Endodermal cell (in vitro differentiated cells): Measurements from ENCODE around the gene TNNT2. TPM values are rescaled to one million over a fixed set of nuclear protein-coding genes. Genes with fewer than 3 reads are reported as not detected.

Source experiments
- DNase-seq: peaks from one replicate; pipeline ENCODE4 v3.0.0-alpha.2; 2017
- H3K27ac ChIP-seq: 2 replicates; pipeline ENCODE4 v1.5.1; 2013; ENCODE audit warnings: mild to moderate bottlenecking, low read depth, low read length, moderate library complexity
- H3K27me3 ChIP-seq: 2 replicates; pipeline ENCODE4 v1.6.1; 2013; ENCODE audit warnings: mild to moderate bottlenecking, low read length, moderate library complexity; ENCODE audit not compliant: insufficient read depth, control insufficient read depth, poor library complexity, severe bottlenecking
- H3K36me3 ChIP-seq: 2 replicates; pipeline ENCODE4 v1.7.0; 2013; ENCODE audit warnings: mild to moderate bottlenecking, low read length, moderate library complexity; ENCODE audit not compliant: control insufficient read depth, insufficient read depth
- H3K4me1 ChIP-seq: one replicate; pipeline ENCODE4 v1.7.0; 2013; ENCODE audit warnings: low read length; ENCODE audit not compliant: control insufficient read depth, insufficient read depth
- H3K4me3 ChIP-seq: 2 replicates; pipeline ENCODE4 v1.5.1; 2013; ENCODE audit warnings: mild to moderate bottlenecking, low read length, moderate library complexity
- H3K9ac ChIP-seq: 2 replicates; pipeline ENCODE4 v1.6.1; 2013; ENCODE audit warnings: mild to moderate bottlenecking, low read length, moderate library complexity; ENCODE audit not compliant: poor library complexity, severe bottlenecking; ENCODE audit errors: extremely low read depth
- H3K9me3 ChIP-seq: 2 replicates; pipeline ENCODE4 v1.6.1; 2013; ENCODE audit warnings: mild to moderate bottlenecking, low read length, moderate library complexity; ENCODE audit not compliant: control insufficient read depth
- H3K27ac Mint-ChIP-seq: 2 replicates; pipeline ENCODE4 v1.8.0; 2020; ENCODE audit warnings: mixed read lengths
- H3K27me3 Mint-ChIP-seq: 2 replicates; pipeline ENCODE4 v1.8.0; 2021; ENCODE audit warnings: mild to moderate bottlenecking, mixed read lengths; ENCODE audit not compliant: insufficient read depth
- H3K36me3 Mint-ChIP-seq: 2 replicates; pipeline ENCODE4 v1.8.0; 2020; ENCODE audit warnings: low read depth, mixed read lengths
- H3K4me1 Mint-ChIP-seq: 2 replicates; pipeline ENCODE4 v1.8.0; 2020; ENCODE audit warnings: mixed read lengths
- H3K4me3 Mint-ChIP-seq: 2 replicates; pipeline ENCODE4 v1.8.0; 2020; ENCODE audit warnings: mild to moderate bottlenecking, moderate library complexity, mixed read lengths
- H3K9me3 Mint-ChIP-seq: 2 replicates; pipeline ENCODE4 v1.8.0; 2020; ENCODE audit warnings: mild to moderate bottlenecking, mixed read lengths
- WGBS, 2 experiments: methylation state at CpG; one replicate each; pipeline versions ENCODE4 v1.1.5 to v1.1.7; 2013; ENCODE audit warnings: missing lambda C conversion rate in 2 of 2, mixed read lengths in 1 of 2; ENCODE audit not compliant: insufficient coverage in 1 of 2, insufficient read length in 1 of 2; 5-methylcytosine and 5-hydroxymethylcytosine counted together
- total RNA-seq, 2 donors: library from RNA; stranded (reverse); fragmentation: NEBNext Ultra II Directional in 1 of 2; extraction: Animal tissue kit (Norgen Biotek cat#: 25700) in 1 of 2; gene quantifications; 2 replicates in 1 of 2; 3 replicates in 1 of 2; pipeline ENCODE4 v1.2.1, GENCODE V29; 2021
- TF ChIP-seq, protein P1 (sequence below): fragments of 200-600 bp; sonication (generic); conservative IDR thresholded peaks from 2 replicates; pipeline ENCODE4 v1.5.0; 2021; ENCODE audit warnings: antibody characterized with exemption, mild to moderate bottlenecking

Gene TNNT2
- total RNA-seq, 2 donors from 2014 or later = 0.35 to 0.88 TPM

DNA sequence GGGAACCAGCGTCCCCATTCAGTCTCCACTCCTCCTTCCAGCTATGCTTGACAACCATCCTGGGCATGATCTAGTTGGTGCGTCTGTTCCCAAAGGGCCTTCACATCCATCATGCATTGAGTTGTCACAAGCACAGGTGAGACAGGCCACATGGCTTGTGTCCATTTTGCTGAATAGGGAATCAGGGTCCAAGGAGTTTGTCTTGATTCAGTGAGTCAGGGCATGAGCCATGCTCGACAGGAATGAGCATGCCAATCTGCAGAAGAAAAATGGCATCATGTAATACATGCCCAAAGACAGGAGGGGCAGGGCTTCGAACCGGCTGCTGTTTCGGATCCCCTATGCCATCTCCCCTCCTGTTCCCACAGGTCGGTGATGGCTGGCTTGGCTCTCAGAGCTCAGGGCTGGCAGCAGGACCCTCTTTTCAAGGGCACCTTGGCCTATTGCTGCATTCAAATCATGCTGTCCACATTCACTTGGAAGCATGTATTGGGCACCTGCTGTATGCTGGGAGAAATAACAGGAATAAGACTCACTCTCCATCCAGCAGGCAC is 49.7 kb downstream of the TNNT2 start:
- Histone ChIP-seq H3K27me3 (no peaks in the 10 kb centered on the region), H3K36me3 (no peaks in the 10 kb centered on the region), H3K4me1 (peaks cover 15% of the 10 kb centered on the region), H3K9ac (no peak overlapping the region), H3K4me3 (no peak overlapping the region), H3K27ac (no peak overlapping the region), H3K9me3 (no peaks in the 10 kb centered on the region)
- Mint-ChIP-seq H3K36me3 (no peaks in the 10 kb centered on the region), H3K9me3 (no peaks in the 10 kb centered on the region), H3K4me1 (peaks cover 7% of the 10 kb centered on the region), H3K27me3 (peaks cover 12% of the 10 kb centered on the region), H3K27ac (no peak overlapping the region), H3K4me3 (no peak overlapping the region)
- DNase-seq = no peak
- TF ChIP-seq, protein P1, sequence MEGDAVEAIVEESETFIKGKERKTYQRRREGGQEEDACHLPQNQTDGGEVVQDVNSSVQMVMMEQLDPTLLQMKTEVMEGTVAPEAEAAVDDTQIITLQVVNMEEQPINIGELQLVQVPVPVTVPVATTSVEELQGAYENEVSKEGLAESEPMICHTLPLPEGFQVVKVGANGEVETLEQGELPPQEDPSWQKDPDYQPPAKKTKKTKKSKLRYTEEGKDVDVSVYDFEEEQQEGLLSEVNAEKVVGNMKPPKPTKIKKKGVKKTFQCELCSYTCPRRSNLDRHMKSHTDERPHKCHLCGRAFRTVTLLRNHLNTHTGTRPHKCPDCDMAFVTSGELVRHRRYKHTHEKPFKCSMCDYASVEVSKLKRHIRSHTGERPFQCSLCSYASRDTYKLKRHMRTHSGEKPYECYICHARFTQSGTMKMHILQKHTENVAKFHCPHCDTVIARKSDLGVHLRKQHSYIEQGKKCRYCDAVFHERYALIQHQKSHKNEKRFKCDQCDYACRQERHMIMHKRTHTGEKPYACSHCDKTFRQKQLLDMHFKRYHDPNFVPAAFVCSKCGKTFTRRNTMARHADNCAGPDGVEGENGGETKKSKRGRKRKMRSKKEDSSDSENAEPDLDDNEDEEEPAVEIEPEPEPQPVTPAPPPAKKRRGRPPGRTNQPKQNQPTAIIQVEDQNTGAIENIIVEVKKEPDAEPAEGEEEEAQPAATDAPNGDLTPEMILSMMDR = no peak
- 94 to 100% methylated on average over 4 to 7 of the region's 7 CpGs for WGBS, 2 experiments

DNA sequence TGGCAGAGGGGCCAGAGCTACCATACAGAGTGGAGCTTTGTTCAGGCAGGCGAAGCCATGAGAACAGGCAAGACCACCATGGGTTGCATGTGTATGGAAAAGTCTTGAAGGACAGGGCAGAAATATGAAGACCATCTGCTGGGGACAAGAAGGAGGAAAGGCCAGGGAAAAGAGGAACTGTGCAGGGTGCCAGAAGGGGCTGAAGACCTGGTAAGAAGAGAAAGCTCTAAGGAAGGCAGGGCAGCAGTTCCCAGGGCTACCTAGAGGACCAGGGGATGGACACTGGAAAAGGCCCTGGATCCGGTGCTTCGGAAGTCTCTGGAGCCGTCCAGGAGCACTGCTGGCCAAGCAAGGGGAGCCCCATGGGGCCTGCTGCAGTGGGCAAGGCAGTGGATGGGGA is 50.8 kb downstream of the TNNT2 start:
- no peak overlapping the region for H3K4me3 ChIP-seq
- TF ChIP-seq, protein P1 = no peak
- Mint-ChIP-seq H3K4me1 (peaks cover 7% of the 10 kb centered on the region), H3K27me3 (peaks cover 12% of the 10 kb centered on the region), H3K36me3 (no peaks in the 10 kb centered on the region), H3K9me3 (no peaks in the 10 kb centered on the region), H3K4me3 (no peak overlapping the region), H3K27ac (no peak overlapping the region)
- no peaks in the 10 kb centered on the region for H3K36me3 ChIP-seq
- no peak overlapping the region for H3K9ac ChIP-seq
- peaks cover 15% of the 10 kb centered on the region for H3K4me1 ChIP-seq
- WGBS, 2 experiments = 71 to 76% methylated on average over 4 of the region's 4 CpGs
- H3K9me3 ChIP-seq = no peaks in the 10 kb centered on the region
- DNase-seq = no peak
- no peak overlapping the region for H3K27ac ChIP-seq
- no peaks in the 10 kb centered on the region for H3K27me3 ChIP-seq

DNA sequence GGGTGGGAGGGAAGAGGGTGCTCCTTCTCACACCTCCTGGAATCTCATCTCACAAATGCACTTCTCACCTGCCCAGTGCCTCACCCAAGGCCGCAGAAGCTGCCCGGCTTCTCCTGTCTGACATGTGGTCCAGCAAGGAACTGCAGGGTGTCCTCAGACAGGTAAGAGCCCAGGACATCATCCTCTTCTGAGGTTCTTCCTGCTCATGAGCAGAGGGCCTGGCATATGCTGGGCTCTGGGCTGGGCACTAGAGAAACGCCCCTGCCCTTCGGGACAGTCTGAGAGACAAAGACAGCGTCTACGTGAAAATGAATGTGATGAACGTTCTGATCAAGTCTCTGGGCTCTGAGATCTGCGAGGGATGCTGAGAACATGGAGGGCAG is 51.8 kb downstream of the TNNT2 start:
- H3K27me3 ChIP-seq = no peaks in the 10 kb centered on the region
- H3K27ac Mint-ChIP-seq = no peak overlapping the region
- H3K4me3 Mint-ChIP-seq = no peak overlapping the region
- no peak overlapping the region for H3K4me3 ChIP-seq
- peaks cover 12% of the 10 kb centered on the region for H3K27me3 Mint-ChIP-seq
- no peak overlapping the region for H3K9ac ChIP-seq
- H3K4me1 ChIP-seq = peaks cover 15% of the 10 kb centered on the region
- H3K36me3 ChIP-seq = no peaks in the 10 kb centered on the region
- no peaks in the 10 kb centered on the region for H3K9me3 ChIP-seq
- 93 to 94% methylated on average over 7 to 8 of the region's 8 CpGs for WGBS, 2 experiments
- no peak overlapping the region for H3K27ac ChIP-seq
- peaks cover 7% of the 10 kb centered on the region for H3K4me1 Mint-ChIP-seq
- no peak for DNase-seq
- TF ChIP-seq, protein P1 = peak; percentile 24
- H3K36me3 Mint-ChIP-seq = no peaks in the 10 kb centered on the region
- no peaks in the 10 kb centered on the region for H3K9me3 Mint-ChIP-seq
